Panc1 (cell line): ENCODE data around the gene TAPBP. TPM values are rescaled to one million over a fixed set of nuclear protein-coding genes. Genes with fewer than 3 reads are reported as not detected.

Experiments
- ATAC-seq: fragments of 200-7000 bp; cut with Tn5 transposase; 2 replicates; pipeline ENCODE4 v1.9.1; 2020; ENCODE audit warnings: mild to moderate bottlenecking, moderate library complexity
- BruUV-seq: library from RNA; stranded (reverse); fragments of 400-500 nt; replicated peaks from 2 replicates; lab custom pipeline; 2021; lab: Mats Ljungman, UMichigan
- CTCF ChIA-PET: fragments of 300-600 bp; sonication (Branson Sonifier 250); formaldehyde crosslinking; loops from one replicate; lab custom pipeline; 2022; ENCODE audit warnings: antibody characterized with exemption; lab: Charles Lee
- POLR2A ChIA-PET: fragments of 300-600 bp; sonication (Branson Sonifier 250); formaldehyde crosslinking; loops from one replicate; lab custom pipeline; 2022; ENCODE audit warnings: antibody characterized with exemption; lab: Charles Lee
- DNase-seq: peaks from one replicate; pipeline ENCODE4 v3.0.0-alpha.2; 2010; ENCODE audit warnings: low read depth, low spot score
- H3K27ac ChIP-seq: 2 replicates; pipeline ENCODE4 v1.5.1; 2011; ENCODE audit warnings: mild to moderate bottlenecking, low read length, inconsistent platforms
- H3K27me3 ChIP-seq: fragments of 200-500 bp; sonication (Bioruptor generic); 2 replicates; pipeline ENCODE4 v1.6.0; 2014; ENCODE audit warnings: low read length, inconsistent platforms; ENCODE audit not compliant: control insufficient read depth, insufficient read depth
- H3K36me3 ChIP-seq: fragments of 200-500 bp; sonication (Bioruptor generic); 2 replicates; pipeline ENCODE4 v1.5.1; 2014; ENCODE audit warnings: inconsistent platforms, mild to moderate bottlenecking, low read length, moderate library complexity; ENCODE audit not compliant: control insufficient read depth, insufficient read depth
- H3K4me1 ChIP-seq: 2 replicates; pipeline ENCODE4 v1.5.1; 2011; ENCODE audit warnings: inconsistent platforms, mild to moderate bottlenecking, low read length, moderate library complexity; ENCODE audit not compliant: control insufficient read depth, insufficient read depth
- H3K4me3 ChIP-seq, 2 experiments: 2 replicates each; pipeline ENCODE4 v1.5.1; 2011 to 2012; ENCODE audit warnings: low read depth in 2 of 2, low read length in 2 of 2, mild to moderate bottlenecking in 2 of 2, inconsistent platforms in 1 of 2, moderate library complexity in 1 of 2
- H3K9me3 ChIP-seq: fragments of 200-500 bp; sonication (Bioruptor generic); 2 replicates; pipeline ENCODE4 v1.5.1; 2014; ENCODE audit warnings: low read depth, mild to moderate bottlenecking, inconsistent platforms, low read length, moderate library complexity; ENCODE audit not compliant: control insufficient read depth, insufficient read depth
- CTCF ChIP-seq: fragments of 450-650 bp; IDR thresholded peaks from 2 replicates; pipeline ENCODE4 v1.5.1; 2017; ENCODE audit warnings: mild to moderate bottlenecking
- POLR2AphosphoS5 ChIP-seq: IDR thresholded peaks from 2 replicates; pipeline ENCODE4 v1.6.1; 2012; ENCODE audit warnings: mild to moderate bottlenecking, low read depth, low read length, moderate library complexity
- REST ChIP-seq, 2 experiments: IDR thresholded peaks; 2 replicates each; pipeline ENCODE4 v1.6.1; 2011 to 2012; ENCODE audit warnings: low read depth in 2 of 2, control low read depth in 1 of 2, low read length in 1 of 2, mild to moderate bottlenecking in 1 of 2, moderate library complexity in 1 of 2; ENCODE audit not compliant: insufficient read depth in 1 of 2
- SIN3A ChIP-seq: IDR thresholded peaks from 2 replicates; pipeline ENCODE4 v1.6.1; 2012; ENCODE audit warnings: low read depth, mild to moderate bottlenecking, low read length, moderate library complexity, borderline replicate concordance; ENCODE audit not compliant: insufficient read depth
- TCF7L2 ChIP-seq: IDR thresholded peaks from 2 replicates; pipeline ENCODE4 v1.6.1; 2011; ENCODE audit warnings: mild to moderate bottlenecking, low read depth, low read length, inconsistent platforms
- in situ Hi-C: cut with HindIII; loops from 2 replicates; pipeline ENCODE4 v1.10.0; 2016; ENCODE audit warnings: low sequenced_read_pairs, low pct_unique_long_range_greater_than_20kb
- intact Hi-C: fragments of 100-400 bp; cut with micrococcal nuclease; formaldehyde crosslinking; loops from one replicate; pipeline ENCODE4 v1.10.0; 2022; ENCODE audit not compliant: unreplicated experiment
- total RNA-seq: library from RNA; stranded (reverse); gene quantifications from one replicate; pipeline ENCODE4 v1.2.1, GENCODE V29; 2021; ENCODE audit not compliant: unreplicated experiment

TAPBP gene
- total RNA-seq, 1 experiment from 2014 or later = 246 TPM

- no peak for TF ChIP-seq REST (IDR thresholded peaks at IDR 0.05; ENCODE audit: insufficient read depth in 1 of 2, low read depth in 2 of 2, low read length in 1 of 2)
- H3K27ac ChIP-seq = no peak overlapping the region
- no peak for ATAC-seq
- ChIA-PET POLR2A (no interaction called here), CTCF (interaction anchor here (0.7 kb wide), 1 partner anchor 23 kb away, joined by 5 read pairs; no protein-coding TSS in a partner anchor)
- no peak overlapping the region for H3K4me3 ChIP-seq
- no peaks in the 10 kb centered on the region for H3K4me1 ChIP-seq
- H3K9me3 ChIP-seq = no peaks in the 10 kb centered on the region
- no peak for DNase-seq
- intact Hi-C loops (no loop called here), in situ Hi-C loops (no loop called here)
- no peaks in the 10 kb centered on the region for H3K36me3 ChIP-seq
- no TSS peak for BruUV-seq
- H3K27me3 ChIP-seq = no peaks in the 10 kb centered on the region
Measured at GRCh38 chr6:33339193-33339592, 25.3 kb upstream of the TAPBP start.

GRCh38 chr6:33336495-33336894 is 22.6 kb upstream of the TAPBP start:
- no peaks in the 10 kb centered on the region for H3K36me3 ChIP-seq
- CTCF ChIA-PET = interaction anchor here (0.6 to 1.5 kb wide), 3 partner anchors 9 to 393 kb away, joined by 3 to 7 read pairs (median 4); no protein-coding TSS in a partner anchor
- ATAC-seq (no peak), DNase-seq (no peak)
- H3K27me3 ChIP-seq = no peaks in the 10 kb centered on the region
- no TSS peak for BruUV-seq
- H3K9me3 ChIP-seq = no peaks in the 10 kb centered on the region
- H3K27ac ChIP-seq = no peak overlapping the region
- H3K4me3 ChIP-seq = no peak overlapping the region
- POLR2A ChIA-PET = no interaction called here
- in situ Hi-C loops (no loop called here), intact Hi-C loops (no loop called here)
- no peaks in the 10 kb centered on the region for H3K4me1 ChIP-seq
- no peak for TF ChIP-seq POLR2AphosphoS5
- TF ChIP-seq TCF7L2 = no peak
- TF ChIP-seq CTCF = no peak
- TF ChIP-seq SIN3A = no peak
- TF ChIP-seq REST (IDR thresholded peaks at IDR 0.05; ENCODE audit: insufficient read depth in 1 of 2, low read depth in 2 of 2, low read length in 1 of 2) = no peak
